Liver (tissue), 3 donors: ENCODE results near the gene GAB2.
"Not testable (repeated sequence)": the region's sequence is repeated elsewhere in the genome, so short reads cannot be mapped to it uniquely, and the experiment has no call there.

Experiments
- GABPA ChIP-seq, 2 donors: IDR thresholded peaks in 1 of 2; conservative IDR thresholded peaks in 1 of 2; 2 replicates each; pipeline ENCODE4 v1.6.1; 2016; ENCODE audit warnings: antibody characterized with exemption in 2 of 2, mild to moderate bottlenecking in 1 of 2, moderate library complexity in 1 of 2
- JUND ChIP-seq, 2 donors: IDR thresholded peaks; 2 replicates each; pipeline ENCODE4 v1.6.1; 2016; ENCODE audit warnings: antibody characterized with exemption in 2 of 2
- RAD21 ChIP-seq, 2 donors: IDR thresholded peaks; 2 replicates each; pipeline ENCODE4 v1.6.1; 2016; ENCODE audit warnings: antibody characterized with exemption in 2 of 2, mild to moderate bottlenecking in 2 of 2
- SP1 ChIP-seq: IDR thresholded peaks from 2 replicates; pipeline ENCODE4 v1.6.1; 2018; ENCODE audit warnings: antibody characterized with exemption, mild to moderate bottlenecking
- TAF1 ChIP-seq: conservative IDR thresholded peaks from 2 replicates; pipeline ENCODE4 v1.6.1; 2016; ENCODE audit warnings: antibody characterized with exemption, mild to moderate bottlenecking
- YY1 ChIP-seq: IDR thresholded peaks from 2 replicates; pipeline ENCODE4 v1.6.1; 2016; ENCODE audit warnings: antibody characterized with exemption, mild to moderate bottlenecking
- TF ChIP-seq, protein P1 (sequence below): IDR thresholded peaks from 2 replicates; pipeline ENCODE4 v1.6.1; 2016; ENCODE audit warnings: antibody characterized with exemption, mild to moderate bottlenecking
- TF ChIP-seq, protein P2 (sequence below): fragments of 150-350 bp; IDR thresholded peaks from 2 replicates; pipeline ENCODE4 v1.5.1; 2017; ENCODE audit warnings: improper control_type of control experiment, low read depth, low read length; ENCODE audit not compliant: missing input control
- TF ChIP-seq, protein P3 (sequence below): IDR thresholded peaks from 2 replicates; pipeline ENCODE4 v1.6.1; 2016; ENCODE audit warnings: antibody characterized with exemption
- TF ChIP-seq, protein P4 (sequence below): IDR thresholded peaks from 2 replicates; pipeline ENCODE4 v1.6.1; 2016; ENCODE audit warnings: antibody characterized with exemption
- TF ChIP-seq, protein P5 (sequence below): IDR thresholded peaks from 2 replicates; pipeline ENCODE4 v1.6.1; 2016; ENCODE audit warnings: antibody characterized with exemption
- donor health status: healthy.
- donor health status: healthy.

DNA sequence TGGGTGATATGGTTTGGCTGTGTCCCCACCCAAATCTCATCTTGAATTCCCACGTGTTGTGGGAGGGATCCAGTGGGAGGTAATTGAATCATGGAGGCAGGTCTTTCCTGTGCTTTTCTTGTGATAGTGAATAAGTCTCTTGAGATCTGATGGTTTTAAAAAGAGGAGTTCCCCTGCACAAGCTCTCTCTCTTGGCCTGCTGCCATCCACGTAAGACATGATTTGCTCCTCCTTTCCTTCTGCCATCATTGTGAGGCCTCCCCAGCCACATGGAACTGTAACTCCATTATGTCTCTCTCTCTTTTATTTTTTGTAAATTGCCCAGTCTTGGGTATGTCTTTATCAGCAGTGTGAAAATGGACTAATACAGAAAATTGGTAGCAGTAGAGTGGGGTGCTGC, 145.8 kb downstream of the GAB2 start:
- TF ChIP-seq JUND (IDR thresholded peaks at IDR 0.05); RAD21 (IDR thresholded peaks at IDR 0.05); TAF1; SP1; GABPA (IDR thresholded peaks at IDR 0.05 in 1 of 2, conservative IDR thresholded peaks at IDR 0.05 in 1 of 2); YY1: not testable (repeated sequence)
- TF ChIP-seq, protein P1, sequence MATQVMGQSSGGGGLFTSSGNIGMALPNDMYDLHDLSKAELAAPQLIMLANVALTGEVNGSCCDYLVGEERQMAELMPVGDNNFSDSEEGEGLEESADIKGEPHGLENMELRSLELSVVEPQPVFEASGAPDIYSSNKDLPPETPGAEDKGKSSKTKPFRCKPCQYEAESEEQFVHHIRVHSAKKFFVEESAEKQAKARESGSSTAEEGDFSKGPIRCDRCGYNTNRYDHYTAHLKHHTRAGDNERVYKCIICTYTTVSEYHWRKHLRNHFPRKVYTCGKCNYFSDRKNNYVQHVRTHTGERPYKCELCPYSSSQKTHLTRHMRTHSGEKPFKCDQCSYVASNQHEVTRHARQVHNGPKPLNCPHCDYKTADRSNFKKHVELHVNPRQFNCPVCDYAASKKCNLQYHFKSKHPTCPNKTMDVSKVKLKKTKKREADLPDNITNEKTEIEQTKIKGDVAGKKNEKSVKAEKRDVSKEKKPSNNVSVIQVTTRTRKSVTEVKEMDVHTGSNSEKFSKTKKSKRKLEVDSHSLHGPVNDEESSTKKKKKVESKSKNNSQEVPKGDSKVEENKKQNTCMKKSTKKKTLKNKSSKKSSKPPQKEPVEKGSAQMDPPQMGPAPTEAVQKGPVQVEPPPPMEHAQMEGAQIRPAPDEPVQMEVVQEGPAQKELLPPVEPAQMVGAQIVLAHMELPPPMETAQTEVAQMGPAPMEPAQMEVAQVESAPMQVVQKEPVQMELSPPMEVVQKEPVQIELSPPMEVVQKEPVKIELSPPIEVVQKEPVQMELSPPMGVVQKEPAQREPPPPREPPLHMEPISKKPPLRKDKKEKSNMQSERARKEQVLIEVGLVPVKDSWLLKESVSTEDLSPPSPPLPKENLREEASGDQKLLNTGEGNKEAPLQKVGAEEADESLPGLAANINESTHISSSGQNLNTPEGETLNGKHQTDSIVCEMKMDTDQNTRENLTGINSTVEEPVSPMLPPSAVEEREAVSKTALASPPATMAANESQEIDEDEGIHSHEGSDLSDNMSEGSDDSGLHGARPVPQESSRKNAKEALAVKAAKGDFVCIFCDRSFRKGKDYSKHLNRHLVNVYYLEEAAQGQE, result not testable (repeated sequence)
- TF ChIP-seq, protein P2, sequence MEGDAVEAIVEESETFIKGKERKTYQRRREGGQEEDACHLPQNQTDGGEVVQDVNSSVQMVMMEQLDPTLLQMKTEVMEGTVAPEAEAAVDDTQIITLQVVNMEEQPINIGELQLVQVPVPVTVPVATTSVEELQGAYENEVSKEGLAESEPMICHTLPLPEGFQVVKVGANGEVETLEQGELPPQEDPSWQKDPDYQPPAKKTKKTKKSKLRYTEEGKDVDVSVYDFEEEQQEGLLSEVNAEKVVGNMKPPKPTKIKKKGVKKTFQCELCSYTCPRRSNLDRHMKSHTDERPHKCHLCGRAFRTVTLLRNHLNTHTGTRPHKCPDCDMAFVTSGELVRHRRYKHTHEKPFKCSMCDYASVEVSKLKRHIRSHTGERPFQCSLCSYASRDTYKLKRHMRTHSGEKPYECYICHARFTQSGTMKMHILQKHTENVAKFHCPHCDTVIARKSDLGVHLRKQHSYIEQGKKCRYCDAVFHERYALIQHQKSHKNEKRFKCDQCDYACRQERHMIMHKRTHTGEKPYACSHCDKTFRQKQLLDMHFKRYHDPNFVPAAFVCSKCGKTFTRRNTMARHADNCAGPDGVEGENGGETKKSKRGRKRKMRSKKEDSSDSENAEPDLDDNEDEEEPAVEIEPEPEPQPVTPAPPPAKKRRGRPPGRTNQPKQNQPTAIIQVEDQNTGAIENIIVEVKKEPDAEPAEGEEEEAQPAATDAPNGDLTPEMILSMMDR, result not testable (repeated sequence)
- TF ChIP-seq, protein P3, sequence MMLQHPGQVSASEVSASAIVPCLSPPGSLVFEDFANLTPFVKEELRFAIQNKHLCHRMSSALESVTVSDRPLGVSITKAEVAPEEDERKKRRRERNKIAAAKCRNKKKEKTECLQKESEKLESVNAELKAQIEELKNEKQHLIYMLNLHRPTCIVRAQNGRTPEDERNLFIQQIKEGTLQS, result not testable (repeated sequence)
- TF ChIP-seq, protein P4, sequence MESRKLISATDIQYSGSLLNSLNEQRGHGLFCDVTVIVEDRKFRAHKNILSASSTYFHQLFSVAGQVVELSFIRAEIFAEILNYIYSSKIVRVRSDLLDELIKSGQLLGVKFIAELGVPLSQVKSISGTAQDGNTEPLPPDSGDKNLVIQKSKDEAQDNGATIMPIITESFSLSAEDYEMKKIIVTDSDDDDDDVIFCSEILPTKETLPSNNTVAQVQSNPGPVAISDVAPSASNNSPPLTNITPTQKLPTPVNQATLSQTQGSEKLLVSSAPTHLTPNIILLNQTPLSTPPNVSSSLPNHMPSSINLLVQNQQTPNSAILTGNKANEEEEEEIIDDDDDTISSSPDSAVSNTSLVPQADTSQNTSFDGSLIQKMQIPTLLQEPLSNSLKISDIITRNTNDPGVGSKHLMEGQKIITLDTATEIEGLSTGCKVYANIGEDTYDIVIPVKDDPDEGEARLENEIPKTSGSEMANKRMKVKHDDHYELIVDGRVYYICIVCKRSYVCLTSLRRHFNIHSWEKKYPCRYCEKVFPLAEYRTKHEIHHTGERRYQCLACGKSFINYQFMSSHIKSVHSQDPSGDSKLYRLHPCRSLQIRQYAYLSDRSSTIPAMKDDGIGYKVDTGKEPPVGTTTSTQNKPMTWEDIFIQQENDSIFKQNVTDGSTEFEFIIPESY, result not testable (repeated sequence)
- TF ChIP-seq, protein P5, sequence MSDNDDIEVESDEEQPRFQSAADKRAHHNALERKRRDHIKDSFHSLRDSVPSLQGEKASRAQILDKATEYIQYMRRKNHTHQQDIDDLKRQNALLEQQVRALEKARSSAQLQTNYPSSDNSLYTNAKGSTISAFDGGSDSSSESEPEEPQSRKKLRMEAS, result not testable (repeated sequence)
